IMR-90 (cell line): ENCODE data around the gene TTC8. TPM values are rescaled to one million over a fixed set of nuclear protein-coding genes. Genes with fewer than 3 reads are reported as not detected.

ENCODE experiments used
- ATAC-seq: fragments of 200-7000 bp; cut with Tn5 transposase; 2 replicates; pipeline ENCODE4 v1.9.1; 2020; ENCODE audit warnings: low read depth, mild to moderate bottlenecking, moderate library complexity
- BruUV-seq: library from RNA; stranded (reverse); fragments of 400-500 nt; replicated peaks from 2 replicates; lab custom pipeline; 2021; lab: Mats Ljungman, UMichigan
- CTCF ChIA-PET: fragments of 300-600 bp; formaldehyde crosslinking; extraction: SDS; loops from one replicate; lab custom pipeline; 2021; ENCODE audit warnings: antibody characterized with exemption; lab: Yijun Ruan, JAX
- POLR2A ChIA-PET: fragments of 300-600 bp; sonication (Branson Sonifier 250); formaldehyde crosslinking; loops from one replicate; lab custom pipeline; 2022; ENCODE audit warnings: antibody characterized with exemption; ENCODE audit not compliant: unreplicated experiment; lab: Charles Lee
- DNase-seq: peaks from one replicate; pipeline ENCODE4 v3.0.0; 2013
- H2AFZ ChIP-seq: replicated peaks from 2 replicates; pipeline ENCODE3; 2013; ENCODE audit warnings: low read length, mild to moderate bottlenecking; ENCODE audit not compliant: poor library complexity
- H2AK5ac ChIP-seq: 2 replicates; pipeline ENCODE4 v1.6.1; 2013; ENCODE audit warnings: low read depth, low read length, inconsistent platforms
- H2AK9ac ChIP-seq: replicated peaks from 2 replicates; pipeline ENCODE3; 2013; ENCODE audit warnings: mild to moderate bottlenecking, low read depth, low read length, moderate library complexity; ENCODE audit not compliant: poor library complexity
- H2BK120ac ChIP-seq: 2 replicates; pipeline ENCODE4 v1.6.1; 2013; ENCODE audit warnings: low read depth, low read length, inconsistent platforms
- H2BK15ac ChIP-seq: 3 replicates; pipeline ENCODE4 v1.6.1; 2013; ENCODE audit warnings: low read depth, low read length, inconsistent platforms
- H2BK20ac ChIP-seq: 2 replicates; pipeline ENCODE4 v1.6.1; 2013; ENCODE audit warnings: low read depth, mild to moderate bottlenecking, inconsistent platforms, low read length, moderate library complexity
- H2BK5ac ChIP-seq: 2 replicates; pipeline ENCODE4 v1.6.1; 2013; ENCODE audit warnings: mild to moderate bottlenecking, low read depth, low read length, inconsistent platforms; ENCODE audit not compliant: poor library complexity, severe bottlenecking
- H3K14ac ChIP-seq: replicated peaks from 2 replicates; pipeline ENCODE4 v1.6.1; 2013; ENCODE audit warnings: low read depth, low read length, inconsistent platforms
- H3K18ac ChIP-seq: 2 replicates; pipeline ENCODE4 v1.6.1; 2013; ENCODE audit warnings: low read depth, low read length, control low read depth
- H3K23ac ChIP-seq: 2 replicates; pipeline ENCODE4 v1.6.1; 2013; ENCODE audit warnings: low read depth, low read length, inconsistent platforms
- H3K27ac ChIP-seq: 2 replicates; pipeline ENCODE4 v1.5.1; 2013; ENCODE audit warnings: mild to moderate bottlenecking, control low read depth, low read length; ENCODE audit not compliant: insufficient read depth
- H3K27me3 ChIP-seq: 2 replicates; pipeline ENCODE4 v1.6.1; 2013; ENCODE audit warnings: low read length; ENCODE audit not compliant: control insufficient read depth, insufficient read depth
- H3K36me3 ChIP-seq: 2 replicates; pipeline ENCODE4 v1.6.1; 2013; ENCODE audit warnings: low read length, mixed read lengths; ENCODE audit not compliant: control insufficient read depth, insufficient read depth
- H3K4ac ChIP-seq: 2 replicates; pipeline ENCODE4 v1.6.1; 2013; ENCODE audit warnings: low read depth, low read length, inconsistent platforms
- H3K4me1 ChIP-seq: 2 replicates; pipeline ENCODE4 v1.6.1; 2013; ENCODE audit warnings: low read length, mixed read lengths; ENCODE audit not compliant: control insufficient read depth, insufficient read depth
- H3K4me2 ChIP-seq: 2 replicates; pipeline ENCODE4 v1.6.1; 2013; ENCODE audit warnings: low read depth, mild to moderate bottlenecking, control low read depth, low read length, moderate library complexity
- H3K4me3 ChIP-seq: 2 replicates; pipeline ENCODE4 v1.5.1; 2013; ENCODE audit warnings: low read depth, mild to moderate bottlenecking, control low read depth, low read length, moderate library complexity; ENCODE audit not compliant: insufficient read depth
- H3K56ac ChIP-seq: 2 replicates; pipeline ENCODE4 v1.6.1; 2013; ENCODE audit warnings: low read length, inconsistent platforms; ENCODE audit not compliant: insufficient read depth; ENCODE audit errors: extremely low read depth
- H3K79me1 ChIP-seq, 2 experiments: 2 replicates each; pipeline ENCODE4 v1.6.1; 2013; ENCODE audit warnings: low read length in 2 of 2, inconsistent platforms in 1 of 2, low read depth in 1 of 2
- H3K9ac ChIP-seq: 2 replicates; pipeline ENCODE4 v1.6.1; 2013; ENCODE audit warnings: low read depth, low read length, control low read depth
- H3K9me1 ChIP-seq: 2 replicates; pipeline ENCODE4 v1.6.1; 2013; ENCODE audit warnings: low read length, inconsistent platforms; ENCODE audit not compliant: insufficient read depth
- H3K9me3 ChIP-seq: 2 replicates; pipeline ENCODE4 v1.6.1; 2013; ENCODE audit warnings: low read length; ENCODE audit not compliant: control insufficient read depth, insufficient read depth
- H4K20me1 ChIP-seq: 2 replicates; pipeline ENCODE4 v1.6.1; 2013; ENCODE audit warnings: low read length, inconsistent platforms; ENCODE audit not compliant: insufficient read depth
- H4K5ac ChIP-seq: 2 replicates; pipeline ENCODE4 v1.6.1; 2013; ENCODE audit warnings: mild to moderate bottlenecking, low read depth, low read length, control low read depth
- H4K8ac ChIP-seq, 2 experiments: 2 replicates each; pipeline ENCODE4 v1.6.1; 2013; ENCODE audit warnings: low read depth in 2 of 2, low read length in 2 of 2, control low read depth in 1 of 2, inconsistent platforms in 1 of 2
- H4K91ac ChIP-seq: 2 replicates; pipeline ENCODE4 v1.6.1; 2013; ENCODE audit warnings: low read depth, low read length, inconsistent platforms; ENCODE audit not compliant: insufficient read depth
- BHLHE40 ChIP-seq: fragments of 150-350 bp; IDR thresholded peaks from 2 replicates; pipeline ENCODE4 v1.6.1; 2016; ENCODE audit warnings: mild to moderate bottlenecking, low read depth, low read length
- CEBPB ChIP-seq: IDR thresholded peaks from 2 replicates; pipeline ENCODE4 v1.6.1; 2012; ENCODE audit warnings: low read depth, low read length, improper control_type of control experiment
- CHD1 ChIP-seq: IDR thresholded peaks from 2 replicates; pipeline ENCODE4 v1.6.1; 2012; ENCODE audit warnings: low read depth, low read length, improper control_type of control experiment
- CTCF ChIP-seq: conservative IDR thresholded peaks from 2 replicates; pipeline ENCODE4 v1.5.1; 2012; ENCODE audit warnings: mild to moderate bottlenecking, low read depth, low read length, improper control_type of control experiment
- FOS ChIP-seq: fragments of 150-350 bp; IDR thresholded peaks from 2 replicates; pipeline ENCODE4 v1.6.1; 2016; ENCODE audit warnings: low read depth, low read length
- MAZ ChIP-seq: IDR thresholded peaks from 2 replicates; pipeline ENCODE4 v1.6.1; 2012; ENCODE audit warnings: low read depth, mild to moderate bottlenecking, low read length, improper control_type of control experiment, moderate library complexity, borderline replicate concordance
- MXI1 ChIP-seq: IDR thresholded peaks from 2 replicates; pipeline ENCODE4 v1.6.1; 2012; ENCODE audit warnings: low read depth, mild to moderate bottlenecking, low read length, moderate library complexity, borderline replicate concordance
- NFE2L2 ChIP-seq: fragments of 150-350 bp; IDR thresholded peaks from 2 replicates; pipeline ENCODE4 v1.6.1; 2016; ENCODE audit warnings: low read depth, mild to moderate bottlenecking, low read length
- RAD21 ChIP-seq: IDR thresholded peaks from 2 replicates; pipeline ENCODE4 v1.6.1; 2012; ENCODE audit warnings: low read length, improper control_type of control experiment
- RCOR1 ChIP-seq: IDR thresholded peaks from 2 replicates; pipeline ENCODE4 v1.6.1; 2012; ENCODE audit warnings: mild to moderate bottlenecking, low read length, improper control_type of control experiment; ENCODE audit not compliant: insufficient replicate concordance
- RFX5 ChIP-seq: IDR thresholded peaks from 2 replicates; pipeline ENCODE4 v1.8.0; 2012; ENCODE audit warnings: low read depth, mild to moderate bottlenecking, low read length, moderate library complexity
- SMC3 ChIP-seq: fragments of 150-350 bp; IDR thresholded peaks from 2 replicates; pipeline ENCODE4 v1.6.1; 2016; ENCODE audit warnings: low read depth, mild to moderate bottlenecking, antibody characterized with exemption, low read length, moderate library complexity
- WGBS, 2 experiments: methylation state at CpG; one replicate each; pipeline versions ENCODE4 v1.1.5 to v1.1.7; 2013; ENCODE audit warnings: missing lambda C conversion rate in 2 of 2; ENCODE audit not compliant: insufficient read length in 1 of 2; ENCODE audit errors: extremely low coverage in 2 of 2; 5-methylcytosine and 5-hydroxymethylcytosine counted together
- dilution Hi-C: fragments of 300-500 bp; cut with HindIII; formaldehyde crosslinking; loops from one replicate; pipeline ENCODE4 v1.14.3; 2018; ENCODE audit warnings: low sequenced_read_pairs; ENCODE audit not compliant: unreplicated experiment
- in situ Hi-C: fragments of 300-500 bp; cut with MboI; formaldehyde crosslinking; loops from 3 replicates; pipeline ENCODE4 v1.14.3; 2019; ENCODE audit warnings: low sequenced_read_pairs, inconsistent platforms, mixed read lengths
- intact Hi-C: fragments of 100-400 bp; cut with micrococcal nuclease; formaldehyde crosslinking; loops from 2 replicates; pipeline ENCODE4 v1.10.0; 2022
- polyA plus RNA-seq, 3 experiments: library from polyadenylated mRNA; depleted of rRNA; stranded (reverse); fragments of >200 nt; gene quantifications; 2 replicates each; pipeline ENCODE4 v1.2.3, GENCODE V29; 2012; ENCODE audit warnings: low replicate concordance in 1 of 3
- total RNA-seq: library from RNA; depleted of rRNA; stranded (reverse); fragments of >200 nt; gene quantifications from 2 replicates; pipeline ENCODE4 v1.2.3, GENCODE V29; 2012
- TF ChIP-seq, protein P1 (sequence below): fragments of 150-350 bp; IDR thresholded peaks from 2 replicates; pipeline ENCODE4 v1.6.1; 2016; ENCODE audit warnings: low read depth, mild to moderate bottlenecking, low read length, moderate library complexity, borderline replicate concordance
- TF ChIP-seq, protein P2 (sequence below): fragments of 150-350 bp; IDR thresholded peaks from 2 replicates; pipeline ENCODE4 v1.6.1; 2017; ENCODE audit warnings: mild to moderate bottlenecking, antibody characterized with exemption, low read length, low read depth

Gene TTC8
- total and polyA plus RNA-seq, 2 of the 4 experiments (the other 2 are of a cell fraction): 48.9 to 84.2 TPM

DNA sequence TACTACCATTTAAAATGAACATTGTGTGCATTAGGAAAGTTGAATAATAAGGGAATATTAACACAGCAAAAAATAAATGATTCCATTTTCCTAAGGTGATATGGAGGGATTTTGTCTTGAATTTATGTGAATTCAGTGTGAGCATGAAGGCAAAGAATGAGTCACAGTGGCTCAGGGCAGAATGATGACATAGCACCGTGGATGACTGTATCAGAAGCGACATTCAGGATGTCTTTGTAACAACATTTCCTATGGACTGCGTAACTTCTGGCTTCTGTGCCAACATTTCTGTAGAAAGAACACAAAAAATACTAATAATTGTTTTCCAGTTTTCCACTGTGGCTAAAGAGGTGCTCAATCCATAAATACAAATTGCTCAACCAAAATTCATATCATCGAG, 54.6 kb downstream of the TTC8 start (continued):
- TF ChIP-seq BHLHE40: peak; percentile 14; the same call in 1 of the 2 replicates

DNA sequence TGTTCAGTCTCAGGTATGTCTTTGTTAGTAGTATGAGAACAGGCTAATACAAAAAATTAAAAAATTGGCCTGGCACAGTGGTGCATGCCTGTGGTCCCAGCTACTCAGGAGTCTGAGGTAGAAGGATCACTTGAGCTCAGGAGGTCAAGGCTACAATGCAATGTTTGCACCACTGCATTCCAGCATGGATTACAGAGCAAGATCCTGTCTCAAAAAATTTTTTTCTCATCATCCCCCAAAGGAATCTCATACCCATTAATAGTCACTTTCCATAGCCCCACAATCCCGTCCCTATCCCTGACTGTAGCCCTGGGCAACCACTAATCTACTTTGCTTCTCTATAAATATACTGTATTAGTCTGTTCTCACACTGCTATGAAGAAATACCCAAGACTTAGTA, 57.8 kb downstream of the TTC8 start:
- Histone ChIP-seq H3K4me1 (no peaks in the 10 kb centered on the region; the same call in 1 of the 2 replicates), H3K4me2 (no peak overlapping the region), H3K18ac (no peak overlapping the region), H4K8ac (no peak overlapping the region), H3K9ac (no peak overlapping the region), H2AK9ac (no peak overlapping the region), H3K36me3 (0 out of 2 replicates have a peak, but pooled peaks cover 2% of the 10 kb centered on the region), H2AFZ (no peak overlapping the region), H4K20me1 (no peaks in the 10 kb centered on the region), H2BK5ac (peak overlapping the region; percentile 7), H3K79me1 (no peaks in the 10 kb centered on the region; a peak in 1 of 4 replicates), H3K27ac (no peak overlapping the region), H2BK120ac (no peak overlapping the region; the same call in 1 of the 2 replicates), H2BK15ac (no peak overlapping the region), H3K4me3 (no peak overlapping the region), H3K27me3 (no peaks in the 10 kb centered on the region), H2BK20ac (no peak overlapping the region), H3K9me1 (no peaks in the 10 kb centered on the region), H2AK5ac (no peak overlapping the region), H3K9me3 (peaks cover 13% of the 10 kb centered on the region), H3K14ac (no peak overlapping the region), H4K91ac (no peak overlapping the region), H3K56ac (no peak overlapping the region), H3K23ac (no peak overlapping the region), H4K5ac (no peak overlapping the region), H3K4ac (no peak overlapping the region)
- in situ Hi-C loops (no loop called here), dilution Hi-C loops (no loop called here), intact Hi-C loops (no loop called here)
- no TSS peak for BruUV-seq
- DNase-seq: peak; percentile 34
- POLR2A ChIA-PET: no interaction called here
- CTCF ChIA-PET: no interaction called here
- no peak; the same call in 1 of the 2 replicates for ATAC-seq
- WGBS, 2 experiments: no CpG with 5 or more reads among the region's 1 CpG
- TF ChIP-seq, protein P1, sequence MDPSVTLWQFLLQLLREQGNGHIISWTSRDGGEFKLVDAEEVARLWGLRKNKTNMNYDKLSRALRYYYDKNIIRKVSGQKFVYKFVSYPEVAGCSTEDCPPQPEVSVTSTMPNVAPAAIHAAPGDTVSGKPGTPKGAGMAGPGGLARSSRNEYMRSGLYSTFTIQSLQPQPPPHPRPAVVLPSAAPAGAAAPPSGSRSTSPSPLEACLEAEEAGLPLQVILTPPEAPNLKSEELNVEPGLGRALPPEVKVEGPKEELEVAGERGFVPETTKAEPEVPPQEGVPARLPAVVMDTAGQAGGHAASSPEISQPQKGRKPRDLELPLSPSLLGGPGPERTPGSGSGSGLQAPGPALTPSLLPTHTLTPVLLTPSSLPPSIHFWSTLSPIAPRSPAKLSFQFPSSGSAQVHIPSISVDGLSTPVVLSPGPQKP: no peak
- TF ChIP-seq SMC3: no peak
- no peak for TF ChIP-seq RCOR1
- TF ChIP-seq MAZ: no peak
- TF ChIP-seq CEBPB: no peak
- TF ChIP-seq BHLHE40: no peak
- TF ChIP-seq RAD21: no peak
- no peak for TF ChIP-seq RFX5
- no peak for TF ChIP-seq NFE2L2
- TF ChIP-seq FOS: no peak
- no peak for TF ChIP-seq CTCF
- TF ChIP-seq, protein P2, sequence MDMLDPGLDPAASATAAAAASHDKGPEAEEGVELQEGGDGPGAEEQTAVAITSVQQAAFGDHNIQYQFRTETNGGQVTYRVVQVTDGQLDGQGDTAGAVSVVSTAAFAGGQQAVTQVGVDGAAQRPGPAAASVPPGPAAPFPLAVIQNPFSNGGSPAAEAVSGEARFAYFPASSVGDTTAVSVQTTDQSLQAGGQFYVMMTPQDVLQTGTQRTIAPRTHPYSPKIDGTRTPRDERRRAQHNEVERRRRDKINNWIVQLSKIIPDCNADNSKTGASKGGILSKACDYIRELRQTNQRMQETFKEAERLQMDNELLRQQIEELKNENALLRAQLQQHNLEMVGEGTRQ: no peak
- no peak for TF ChIP-seq MXI1
- no peak for TF ChIP-seq CHD1
